Right atrium auricular region (tissue), 2 donors: ENCODE results near the gene SRSF7. TPM values are rescaled to one million over a fixed set of nuclear protein-coding genes. Genes with fewer than 3 reads are reported as not detected.

ENCODE experiments used
- DNase-seq: peaks from one replicate; pipeline ENCODE4 v3.0.0-alpha.2; 2019; ENCODE audit warnings: low spot score
- H3K27ac ChIP-seq, 2 donors: fragments of 200-600 bp; sonication (generic); 1 replicate in 1 of 2; 2 replicates in 1 of 2; pipeline ENCODE4 v1.5.1; 2016 to 2019
- H3K27me3 ChIP-seq, 2 donors: fragments of 200-600 bp; sonication (generic); one replicate each; pipeline versions ENCODE4 v1.5.1 to v1.6.0; 2017 to 2019
- H3K36me3 ChIP-seq: fragments of 200-600 bp; sonication (generic); one replicate; pipeline ENCODE4 v1.5.1; 2016
- H3K4me1 ChIP-seq, 2 donors: fragments of 200-600 bp; sonication (generic); one replicate each; pipeline versions ENCODE4 v1.5.1 to v1.6.0; 2017 to 2019
- H3K4me3 ChIP-seq, 2 donors: fragments of 200-600 bp; sonication (generic); 1 replicate in 1 of 2; 2 replicates in 1 of 2; pipeline ENCODE4 v1.5.1; 2017 to 2019; ENCODE audit warnings: mild to moderate bottlenecking in 1 of 2, moderate library complexity in 1 of 2
- H3K9me3 ChIP-seq, 2 donors: fragments of 200-600 bp; sonication (generic); one replicate each; pipeline ENCODE4 v1.5.1; 2019
- CTCF ChIP-seq, 2 donors: fragments of 200-600 bp; sonication (generic); IDR thresholded peaks; one replicate each; pipeline ENCODE4 v1.5.1; 2019; ENCODE audit warnings: antibody characterized with exemption in 2 of 2
- total RNA-seq, 2 donors: library from RNA; depleted of rRNA; stranded (reverse); fragments of >200 nt; gene quantifications; one replicate each; pipeline ENCODE4 v1.1.0, GENCODE V29; 2016

SRSF7 gene
- total RNA-seq, 2 donors from 2014 or later, result 32.1 to 44.3 TPM

- H3K4me3 ChIP-seq, result no peak overlapping the region
- H3K4me1 ChIP-seq, result peaks cover 0 to 62% of the 10 kb centered on the region in 2 donors
- H3K27ac ChIP-seq, result no peak overlapping the region
- H3K36me3 ChIP-seq, result peaks cover 72% of the 10 kb centered on the region
- no peak for DNase-seq
- no peaks in the 10 kb centered on the region for H3K27me3 ChIP-seq
- no peaks in the 10 kb centered on the region for H3K9me3 ChIP-seq
- no peak for TF ChIP-seq CTCF (IDR thresholded peaks at IDR 0.05)
These were observed 4.1 kb downstream of the SRSF7 start for GRCh38 chr2:38747007-38747424.

- peak; percentile 56 for DNase-seq
- TF ChIP-seq CTCF (IDR thresholded peaks at IDR 0.05), result no peak
- Histone ChIP-seq H3K27me3 (no peaks in the 10 kb centered on the region), H3K9me3 (no peaks in the 10 kb centered on the region), H3K36me3 (peaks cover 80% of the 10 kb centered on the region), H3K4me3 (no peak overlapping the region), H3K4me1 (peaks cover 0 to 66% of the 10 kb centered on the region in 2 donors), H3K27ac (no peak overlapping the region)
These were observed 5.9 kb downstream of the SRSF7 start for GRCh38 chr2:38745267-38745666.

GRCh38 chr2:38744399-38744780 lies 6.8 kb downstream of the SRSF7 start:
- Histone ChIP-seq H3K27ac (no peak overlapping the region), H3K4me1 (peaks cover 0 to 58% of the 10 kb centered on the region in 2 donors), H3K4me3 (no peak overlapping the region), H3K27me3 (no peaks in the 10 kb centered on the region), H3K36me3 (peaks cover 85% of the 10 kb centered on the region), H3K9me3 (no peaks in the 10 kb centered on the region)
- DNase-seq, result no peak
- TF ChIP-seq CTCF (IDR thresholded peaks at IDR 0.05), result no peak

GRCh38 chr2:38743672-38744398 lies 7.3 kb downstream of the SRSF7 start:
- Histone ChIP-seq H3K27me3 (no peaks in the 10 kb centered on the region), H3K4me3 (no peak overlapping the region), H3K27ac (no peak overlapping the region), H3K9me3 (no peaks in the 10 kb centered on the region), H3K4me1 (peaks cover 0 to 52% of the 10 kb centered on the region in 2 donors), H3K36me3 (peaks cover 82% of the 10 kb centered on the region)
- no peak for TF ChIP-seq CTCF (IDR thresholded peaks at IDR 0.05)
- no peak for DNase-seq

- Histone ChIP-seq H3K36me3 (peaks cover 82% of the 10 kb centered on the region), H3K27ac (no peak overlapping the region), H3K4me1 (peaks cover 0 to 44% of the 10 kb centered on the region in 2 donors), H3K9me3 (no peaks in the 10 kb centered on the region), H3K27me3 (no peaks in the 10 kb centered on the region), H3K4me3 (no peak overlapping the region)
- DNase-seq, result no peak
- no peak for TF ChIP-seq CTCF (IDR thresholded peaks at IDR 0.05)
These were observed 8.2 kb downstream of the SRSF7 start for GRCh38 chr2:38742797-38743559.
